ENCODE measurements around the gene KPNB1. TPM values are rescaled to one million over a fixed set of nuclear protein-coding genes. Genes with fewer than 3 reads are reported as not detected.

The KPNB1 gene
- total RNA-seq, 3 donors from 2014 or later = 162 to 269 (median 217) TPM

- no peak for TF ChIP-seq CTCF (IDR thresholded peaks at IDR 0.05)
- intact Hi-C loops (cut with DNase I, micrococcal nuclease) = no loop called here
- Histone ChIP-seq H3K4me1 (ENCODE audit: low read depth) (no peaks in the 10 kb centered on the region), H3K36me3 (ENCODE audit: low read depth) (no peaks in the 10 kb centered on the region), H3K4me3 (no peak overlapping the region), H3K9me3 (no peaks in the 10 kb centered on the region)
- no peak for DNase-seq
- no peak for ATAC-seq
Measured at GRCh38 chr17:47716375-47716774, 66.7 kb downstream of the KPNB1 start.

- Histone ChIP-seq H3K36me3 (ENCODE audit: low read depth) (no peaks in the 10 kb centered on the region), H3K9me3 (no peaks in the 10 kb centered on the region), H3K4me3 (no peak overlapping the region), H3K4me1 (ENCODE audit: low read depth) (no peaks in the 10 kb centered on the region)
- peak; percentile 7 for ATAC-seq
- intact Hi-C loops (cut with DNase I, micrococcal nuclease) = no loop called here
- no peak for TF ChIP-seq CTCF (IDR thresholded peaks at IDR 0.05)
- DNase-seq = peak in 1 of 3 donors; percentile 27
Measured at GRCh38 chr17:47717261-47717697, 67.6 kb downstream of the KPNB1 start.

DNA sequence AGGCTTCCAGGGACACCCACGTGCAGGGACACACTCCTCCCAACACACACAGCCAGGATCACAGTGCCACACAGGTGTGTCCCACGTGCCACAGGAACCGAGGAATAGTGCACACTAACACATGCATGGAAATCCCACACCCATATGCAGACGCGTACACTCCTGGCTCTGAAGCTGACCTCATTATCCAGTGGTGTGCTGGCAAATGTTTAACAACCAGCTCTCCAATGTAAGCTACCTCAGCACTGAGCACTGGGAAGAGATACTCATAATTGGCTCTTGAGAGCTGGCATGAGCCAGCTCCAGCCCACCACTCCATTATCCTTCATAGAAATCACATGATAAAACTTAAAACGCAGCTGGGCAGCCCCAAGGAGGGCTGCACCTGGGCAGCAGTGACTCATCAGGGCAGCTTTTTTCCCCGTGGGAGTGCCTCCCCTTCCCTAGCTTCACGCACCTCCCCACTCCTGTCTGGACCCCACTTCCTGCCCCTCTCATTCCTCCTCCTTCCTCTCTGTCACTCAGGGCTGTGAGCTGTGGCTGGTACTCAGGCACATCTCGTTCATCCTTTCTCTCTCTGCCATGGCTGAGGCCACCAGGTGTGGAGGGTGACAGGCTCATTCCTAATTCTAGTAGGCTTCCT lies 68.4 kb downstream of the KPNB1 start:
- Histone ChIP-seq H3K9me3 (no peaks in the 10 kb centered on the region), H3K4me1 (ENCODE audit: low read depth) (no peaks in the 10 kb centered on the region), H3K36me3 (ENCODE audit: low read depth) (no peaks in the 10 kb centered on the region), H3K4me3 (no peak overlapping the region)
- DNase-seq (no peak), ATAC-seq (no peak)
- TF ChIP-seq CTCF (IDR thresholded peaks at IDR 0.05) = no peak
- intact Hi-C loops (cut with DNase I, micrococcal nuclease) = no loop called here

DNA sequence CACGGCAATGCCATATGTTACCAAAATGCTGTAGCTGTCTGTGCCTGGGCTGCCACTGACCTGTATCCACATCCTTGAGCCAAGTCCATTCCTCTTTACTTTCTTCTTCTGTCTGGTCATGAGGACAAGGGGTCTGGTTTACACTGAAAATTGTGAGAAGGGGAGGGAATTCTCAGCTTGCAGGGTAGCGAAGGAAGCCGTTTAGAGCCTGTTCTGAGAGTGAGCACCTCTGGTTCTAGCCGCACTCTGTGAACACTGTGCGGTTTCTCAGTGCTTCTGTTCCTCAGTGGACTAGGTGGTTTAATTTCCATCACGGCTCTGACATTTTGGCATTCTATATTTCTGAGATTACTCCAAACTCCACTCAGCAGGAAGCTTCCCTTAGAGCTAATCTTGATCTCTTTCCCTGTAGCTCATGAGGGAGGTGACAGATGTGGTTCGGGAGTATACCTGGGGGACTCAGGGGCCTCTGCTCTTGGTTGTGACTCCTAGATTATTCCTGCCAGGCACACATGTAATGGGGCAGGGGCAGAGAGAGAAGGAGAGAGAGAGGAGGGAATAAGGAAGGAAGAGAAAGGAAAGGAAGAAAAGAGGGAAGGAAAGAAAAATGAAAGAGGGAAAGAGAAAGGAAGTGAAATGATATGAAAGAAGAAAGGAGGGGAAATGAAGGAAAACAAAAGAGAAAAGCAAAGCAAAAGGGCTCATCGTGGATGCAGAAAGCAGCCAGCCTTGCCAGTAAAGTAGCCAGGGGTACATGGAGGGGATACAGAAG lies 69.1 kb downstream of the KPNB1 start:
- intact Hi-C loops (cut with DNase I, micrococcal nuclease) = no loop called here

More for the DNA sequence above, 69.1 kb downstream of the KPNB1 start:
- H3K4me1 ChIP-seq (ENCODE audit: low read depth) = no peaks in the 10 kb centered on the region
- H3K9me3 ChIP-seq = no peaks in the 10 kb centered on the region
- TF ChIP-seq CTCF (IDR thresholded peaks at IDR 0.05) = no peak
- DNase-seq = no peak
- ATAC-seq = no peak
- H3K4me3 ChIP-seq = no peak overlapping the region
- H3K36me3 ChIP-seq (ENCODE audit: low read depth) = no peaks in the 10 kb centered on the region

Measured in mucosa of descending colon (tissue), 3 donors.